GM12891 (cell line): ENCODE data around the gene RRM1.

Source experiments
- PAX5 ChIP-seq: IDR thresholded peaks from 2 replicates; pipeline ENCODE4 v1.6.1; 2011; ENCODE audit warnings: low read length, moderate library complexity, mild to moderate bottlenecking; ENCODE audit not compliant: insufficient read depth, severe bottlenecking
- POLR2A ChIP-seq: IDR thresholded peaks from 2 replicates; pipeline ENCODE4 v1.6.1; 2011; ENCODE audit warnings: low read depth, low read length, control low read depth
- POLR2AphosphoS5 ChIP-seq: IDR thresholded peaks from 2 replicates; pipeline ENCODE4 v1.6.1; 2011; ENCODE audit warnings: low read depth, low read length, control low read depth
- POU2F2 ChIP-seq: IDR thresholded peaks from 2 replicates; pipeline ENCODE4 v1.6.1; 2011; ENCODE audit warnings: low read depth, mild to moderate bottlenecking, control low read depth, low read length, moderate library complexity
- SPI1 ChIP-seq: IDR thresholded peaks from 2 replicates; pipeline ENCODE4 v1.6.1; 2011; ENCODE audit warnings: low read depth, low read length, control low read depth
- TAF1 ChIP-seq: IDR thresholded peaks from 2 replicates; pipeline ENCODE4 v1.6.1; 2011; ENCODE audit warnings: low read depth, low read length, control low read depth

DNA sequence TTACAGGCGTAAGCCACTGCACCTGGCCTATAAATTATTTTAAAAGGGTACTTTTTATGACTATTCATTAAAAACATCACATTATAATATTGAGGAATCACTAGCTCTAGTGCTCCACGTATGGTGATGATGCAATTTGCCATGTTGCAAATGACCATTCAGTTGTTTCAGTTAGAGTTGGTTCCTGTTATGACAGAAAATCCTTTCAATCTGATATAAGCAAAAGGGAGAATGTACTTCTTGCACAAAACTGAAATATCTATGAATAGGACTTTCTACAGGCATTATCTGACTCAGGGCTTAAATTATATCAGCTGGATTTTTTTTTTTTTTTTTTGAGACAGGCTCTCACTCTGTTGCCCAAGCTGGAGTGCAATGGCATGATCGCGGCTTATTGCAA, 45.6 kb upstream of the RRM1 start:
- TF ChIP-seq POLR2A (no peak), POLR2AphosphoS5 (no peak), TAF1 (no peak), POU2F2 (no peak), PAX5 (no peak), SPI1 (no peak)
